Endothelial cell of umbilical vein (primary cell): ENCODE measurements around the gene GCGR. TPM values are rescaled to one million over a fixed set of nuclear protein-coding genes. Genes with fewer than 3 reads are reported as not detected.

Source experiments
- BruUV-seq: library from RNA; stranded (reverse); fragments of 400-500 nt; replicated peaks from 2 replicates; lab custom pipeline; 2021; lab: Mats Ljungman, UMichigan
- CTCF ChIA-PET: fragments of 300-600, 350-600 bp; sonication (Branson Sonifier 250); formaldehyde crosslinking; loops from one replicate; lab custom pipeline; 2021; ENCODE audit warnings: antibody characterized with exemption, inconsistent platforms; lab: Charles Lee
- POLR2A ChIA-PET: fragments of 300-600, 350-600 bp; sonication (Branson Sonifier 250); formaldehyde crosslinking; loops from one replicate; lab custom pipeline; 2021; ENCODE audit warnings: antibody characterized with exemption, inconsistent platforms; lab: Charles Lee
- DNase-seq: peaks from one replicate; pipeline ENCODE4 v3.0.0-alpha.2; 2011; ENCODE audit warnings: low read depth, low spot score
- FAIRE-seq: peaks from 2 replicates; lab custom pipeline; 2011; peaks lifted over from hg19 to GRCh38; lab: Jason Lieb, UNC
- H2AFZ ChIP-seq: 2 replicates; pipeline ENCODE4 v1.6.0; 2012; ENCODE audit warnings: low read depth, low read length, control low read depth, inconsistent platforms
- H3K27ac ChIP-seq: 2 replicates; pipeline ENCODE4 v1.5.1; 2011; ENCODE audit warnings: low read depth, mild to moderate bottlenecking, control low read depth, low read length, moderate library complexity; ENCODE audit not compliant: insufficient read depth
- H3K27me3 ChIP-seq, 2 experiments: 2 replicates each; pipeline versions ENCODE4 v1.6.0 to v1.6.1; 2011; ENCODE audit warnings: low read length in 2 of 2, mixed read lengths in 1 of 2; ENCODE audit not compliant: control insufficient read depth in 2 of 2, insufficient read depth in 2 of 2
- H3K36me3 ChIP-seq, 2 experiments: 2 replicates in 1 of 2; 3 replicates in 1 of 2; pipeline ENCODE4 v1.5.1; 2011; ENCODE audit warnings: low read length in 2 of 2, mild to moderate bottlenecking in 1 of 2, moderate library complexity in 1 of 2; ENCODE audit not compliant: control insufficient read depth in 2 of 2, insufficient read depth in 2 of 2; ENCODE audit errors: extremely low read depth in 1 of 2
- H3K4me1 ChIP-seq: 3 replicates; pipeline ENCODE4 v1.5.1; 2011; ENCODE audit warnings: mild to moderate bottlenecking, low read length; ENCODE audit not compliant: control insufficient read depth, insufficient read depth; ENCODE audit errors: extremely low read depth
- H3K4me2 ChIP-seq: 2 replicates; pipeline ENCODE4 v1.6.1; 2011; ENCODE audit warnings: low read length, control low read depth, mixed read lengths; ENCODE audit not compliant: insufficient read depth
- H3K4me3 ChIP-seq, 3 experiments: fragments of 200-600 bp in 1 of 3; sonication (generic), shearing (Covaris generic) in 1 of 3; replicated peaks in 1 of 3; 2 replicates each; pipeline ENCODE4 v1.5.1; 2011 to 2016; ENCODE audit warnings: control low read depth in 3 of 3, low read length in 3 of 3, mild to moderate bottlenecking in 2 of 3, inconsistent platforms in 1 of 3, low read depth in 1 of 3, moderate library complexity in 1 of 3; ENCODE audit not compliant: insufficient read depth in 1 of 3
- H3K79me2 ChIP-seq: 2 replicates; pipeline ENCODE4 v1.6.0; 2012; ENCODE audit warnings: low read length, inconsistent platforms; ENCODE audit not compliant: control insufficient read depth, insufficient read depth
- H3K9ac ChIP-seq: replicated peaks from 2 replicates; pipeline ENCODE3; 2011; ENCODE audit warnings: low read length, control low read depth; ENCODE audit not compliant: insufficient read depth; ENCODE audit errors: extremely low read depth
- H3K9me1 ChIP-seq: replicated peaks from 3 replicates; pipeline ENCODE4 v1.6.0; 2011; ENCODE audit warnings: mild to moderate bottlenecking, low read length; ENCODE audit not compliant: control insufficient read depth, insufficient read depth; ENCODE audit errors: extremely low read depth
- H3K9me3 ChIP-seq: replicated peaks from 2 replicates; pipeline ENCODE4 v1.5.1; 2012; ENCODE audit warnings: low read length, inconsistent platforms; ENCODE audit not compliant: control insufficient read depth, insufficient read depth
- H4K20me1 ChIP-seq: replicated peaks from 2 replicates; pipeline ENCODE3; 2011; ENCODE audit warnings: mild to moderate bottlenecking, low read length; ENCODE audit not compliant: control insufficient read depth, insufficient read depth; ENCODE audit errors: extremely low read depth
- EZH2 ChIP-seq: IDR thresholded peaks from 2 replicates; pipeline ENCODE4 v1.6.1; 2012; ENCODE audit warnings: borderline replicate concordance, low read depth, mild to moderate bottlenecking, moderate library complexity, low read length, inconsistent platforms; ENCODE audit not compliant: severe bottlenecking
- FOS ChIP-seq: IDR thresholded peaks from 2 replicates; pipeline ENCODE4 v1.6.1; 2011; ENCODE audit warnings: mild to moderate bottlenecking, low read length, moderate library complexity, borderline replicate concordance; ENCODE audit not compliant: insufficient read depth
- GATA2 ChIP-seq: IDR thresholded peaks from 2 replicates; pipeline ENCODE4 v1.7.0; 2011; ENCODE audit warnings: low read depth, mild to moderate bottlenecking, moderate library complexity, mixed read lengths, low read length; ENCODE audit not compliant: insufficient read length, insufficient read depth
- JUN ChIP-seq: IDR thresholded peaks from 2 replicates; pipeline ENCODE4 v1.6.1; 2011; ENCODE audit warnings: borderline replicate concordance, low read depth; ENCODE audit not compliant: insufficient read length, insufficient read depth
- MYC ChIP-seq: IDR thresholded peaks from one replicate; pipeline ENCODE4 v1.6.1; 2011; ENCODE audit warnings: mild to moderate bottlenecking, low read depth, low read length
- POLR2A ChIP-seq: IDR thresholded peaks from 2 replicates; pipeline ENCODE4 v1.6.1; 2012; ENCODE audit warnings: low read depth, mild to moderate bottlenecking, control low read depth, low read length
- POLR2AphosphoS5 ChIP-seq: IDR thresholded peaks from 2 replicates; pipeline ENCODE4 v1.6.1; 2012; ENCODE audit warnings: low read depth, mild to moderate bottlenecking, control low read depth, low read length, moderate library complexity; ENCODE audit not compliant: insufficient read depth
- dilution Hi-C: fragments of 300-500 bp; cut with MboI; formaldehyde crosslinking; loops from one replicate; pipeline ENCODE4 v1.15.0; 2019; ENCODE audit warnings: low sequenced_read_pairs; ENCODE audit not compliant: extremely low pct_ligation_motif_present
- intact Hi-C: fragments of 100-400 bp; cut with micrococcal nuclease; formaldehyde crosslinking; loops from one replicate; pipeline ENCODE4 v1.10.0; 2022
- polyA plus RNA-seq, 4 experiments: library from polyadenylated mRNA; depleted of rRNA in 3 of 4; stranded (reverse) in 3 of 4; unstranded in 1 of 4; fragments of >200 nt; gene quantifications; 2 replicates each; pipeline versions ENCODE4 v1.2.1 to v1.2.3, GENCODE V29; 2011 to 2012; ENCODE audit warnings: missing spikeins in 1 of 4
- total RNA-seq: library from RNA; stranded (reverse); gene quantifications from 2 replicates; pipeline ENCODE4 v1.2.3, GENCODE V29; 2021
- TF ChIP-seq, protein P1 (sequence below): IDR thresholded peaks from 2 replicates; pipeline ENCODE4 v1.6.1; 2011; ENCODE audit not compliant: insufficient read depth, insufficient read length
- TF ChIP-seq, protein P2 (sequence below), 2 donors: IDR thresholded peaks; 1 replicate in 1 of 2; 2 replicates in 1 of 2; pipeline ENCODE4 v1.5.1; 2011; ENCODE audit warnings: low read length in 2 of 2, mild to moderate bottlenecking in 2 of 2, moderate library complexity in 2 of 2, control low read depth in 1 of 2, inconsistent platforms in 1 of 2, low read depth in 1 of 2; ENCODE audit not compliant: insufficient read depth in 1 of 2; ENCODE audit errors: extremely low read depth in 1 of 2

The GCGR gene
- total and polyA plus RNA-seq, 2 donors (not counting 3 experiments of a cell fraction or from before 2014, with no cell fraction given) = not detected

DNA sequence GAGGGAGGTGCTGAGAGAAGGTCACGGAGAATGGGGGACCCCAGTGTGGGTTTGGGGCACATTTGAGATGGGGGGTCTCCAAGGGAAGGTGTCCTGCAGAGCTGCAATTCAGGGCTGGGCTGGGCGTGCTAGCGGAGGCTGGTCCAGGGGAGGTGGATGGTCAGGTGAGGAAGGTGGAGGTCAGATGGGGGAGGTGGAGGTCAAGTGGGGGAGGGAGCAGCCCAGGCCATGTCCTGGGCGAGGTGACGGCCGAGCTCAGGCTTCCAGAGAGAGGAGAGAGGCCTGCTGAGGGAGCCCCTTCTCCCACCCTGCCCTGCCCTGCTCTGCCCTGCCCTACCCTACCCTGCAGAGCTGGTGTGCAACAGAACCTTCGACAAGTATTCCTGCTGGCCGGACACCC is 6.5 kb downstream of the GCGR start:
- no peaks in the 10 kb centered on the region for H3K79me2 ChIP-seq

More for the DNA sequence above, 6.5 kb downstream of the GCGR start:
- BruUV-seq = no TSS peak
- Histone ChIP-seq H3K9me1 (no peaks in the 10 kb centered on the region), H3K4me3 (no peak overlapping the region), H3K27me3 (peaks cover 3 to 6% of the 10 kb centered on the region in 2 experiments), H3K36me3 (no peaks in the 10 kb centered on the region), H3K9ac (no peak overlapping the region), H2AFZ (no peak overlapping the region), H3K4me2 (no peak overlapping the region), H3K27ac (no peak overlapping the region), H3K4me1 (no peaks in the 10 kb centered on the region), H4K20me1 (no peaks in the 10 kb centered on the region), H3K9me3 (no peaks in the 10 kb centered on the region)
- FAIRE-seq (no peak), DNase-seq (no peak)
- dilution Hi-C loops (no loop called here), intact Hi-C loops (no loop called here)
- ChIA-PET CTCF (interaction anchor here (0.6 kb wide), 1 partner anchor 812 kb away, joined by 3 read pairs; no protein-coding TSS in a partner anchor), POLR2A (no interaction called here)
- no peak for TF ChIP-seq FOS
- TF ChIP-seq, protein P1, sequence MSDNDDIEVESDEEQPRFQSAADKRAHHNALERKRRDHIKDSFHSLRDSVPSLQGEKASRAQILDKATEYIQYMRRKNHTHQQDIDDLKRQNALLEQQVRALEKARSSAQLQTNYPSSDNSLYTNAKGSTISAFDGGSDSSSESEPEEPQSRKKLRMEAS = no peak
- TF ChIP-seq, protein P2, sequence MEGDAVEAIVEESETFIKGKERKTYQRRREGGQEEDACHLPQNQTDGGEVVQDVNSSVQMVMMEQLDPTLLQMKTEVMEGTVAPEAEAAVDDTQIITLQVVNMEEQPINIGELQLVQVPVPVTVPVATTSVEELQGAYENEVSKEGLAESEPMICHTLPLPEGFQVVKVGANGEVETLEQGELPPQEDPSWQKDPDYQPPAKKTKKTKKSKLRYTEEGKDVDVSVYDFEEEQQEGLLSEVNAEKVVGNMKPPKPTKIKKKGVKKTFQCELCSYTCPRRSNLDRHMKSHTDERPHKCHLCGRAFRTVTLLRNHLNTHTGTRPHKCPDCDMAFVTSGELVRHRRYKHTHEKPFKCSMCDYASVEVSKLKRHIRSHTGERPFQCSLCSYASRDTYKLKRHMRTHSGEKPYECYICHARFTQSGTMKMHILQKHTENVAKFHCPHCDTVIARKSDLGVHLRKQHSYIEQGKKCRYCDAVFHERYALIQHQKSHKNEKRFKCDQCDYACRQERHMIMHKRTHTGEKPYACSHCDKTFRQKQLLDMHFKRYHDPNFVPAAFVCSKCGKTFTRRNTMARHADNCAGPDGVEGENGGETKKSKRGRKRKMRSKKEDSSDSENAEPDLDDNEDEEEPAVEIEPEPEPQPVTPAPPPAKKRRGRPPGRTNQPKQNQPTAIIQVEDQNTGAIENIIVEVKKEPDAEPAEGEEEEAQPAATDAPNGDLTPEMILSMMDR (IDR thresholded peaks at IDR 0.05; ENCODE audit: extremely low read depth in 1 of 2, insufficient read depth in 1 of 2, low read depth in 1 of 2, low read length in 2 of 2) = no peak
- no peak for TF ChIP-seq POLR2A
- no peak for TF ChIP-seq JUN
- TF ChIP-seq MYC = no peak
- no peak for TF ChIP-seq POLR2AphosphoS5
- TF ChIP-seq EZH2 = no peak
- no peak for TF ChIP-seq GATA2
